ENCODE measurements around the gene TIGAR.

The TIGAR gene

GRCh38 chr12:4346931-4347330 lies 25.9 kb downstream of the TIGAR start:
- Histone ChIP-seq H3K4me3 (ENCODE audit: low read depth, low read length) (no peak overlapping the region), H3K9me3 (no peaks in the 10 kb centered on the region), H3K36me3 (peaks cover 6% of the 10 kb centered on the region), H3K27me3 (no peaks in the 10 kb centered on the region), H3K4me1 (no peaks in the 10 kb centered on the region)
- no peak for TF ChIP-seq CTCF (IDR thresholded peaks at IDR 0.05; ENCODE audit: low read depth, low read length)
- DNase-seq = no peak

GRCh38 chr12:4353785-4354208 lies 32.8 kb downstream of the TIGAR start:
- Histone ChIP-seq H3K9me3 (no peaks in the 10 kb centered on the region), H3K36me3 (peaks cover 7% of the 10 kb centered on the region), H3K4me1 (no peaks in the 10 kb centered on the region), H3K4me3 (ENCODE audit: low read depth, low read length) (no peak overlapping the region), H3K27me3 (no peaks in the 10 kb centered on the region)
- peak; percentile 55 for TF ChIP-seq CTCF (IDR thresholded peaks at IDR 0.05; ENCODE audit: low read depth, low read length)
- DNase-seq = no peak

- H3K9me3 ChIP-seq = no peaks in the 10 kb centered on the region
- H3K4me3 ChIP-seq (ENCODE audit: low read depth, low read length) = no peak overlapping the region
- no peak for DNase-seq
- H3K27me3 ChIP-seq = no peaks in the 10 kb centered on the region
- no peaks in the 10 kb centered on the region for H3K4me1 ChIP-seq
- no peak for TF ChIP-seq CTCF (IDR thresholded peaks at IDR 0.05; ENCODE audit: low read depth, low read length)
- peaks cover 7% of the 10 kb centered on the region for H3K36me3 ChIP-seq
Measured at GRCh38 chr12:4355156-4356040, 34.4 kb downstream of the TIGAR start.

- H3K27me3 ChIP-seq = peaks cover 2% of the 10 kb centered on the region; the same call in 1 of the 2 replicates
- H3K36me3 ChIP-seq = peaks cover 7% of the 10 kb centered on the region
- DNase-seq = peak; percentile 66
- H3K9me3 ChIP-seq = no peaks in the 10 kb centered on the region
- H3K4me3 ChIP-seq (ENCODE audit: low read depth, low read length) = no peak overlapping the region
- no peaks in the 10 kb centered on the region for H3K4me1 ChIP-seq
- TF ChIP-seq CTCF (IDR thresholded peaks at IDR 0.05; ENCODE audit: low read depth, low read length) = peak; percentile 69
Measured at GRCh38 chr12:4356041-4356327, 35.0 kb downstream of the TIGAR start.

- Histone ChIP-seq H3K4me1 (no peaks in the 10 kb centered on the region), H3K9me3 (no peaks in the 10 kb centered on the region), H3K4me3 (ENCODE audit: low read depth, low read length) (no peak overlapping the region), H3K36me3 (no peaks in the 10 kb centered on the region), H3K27me3 (peaks cover 29% of the 10 kb centered on the region)
- DNase-seq = no peak
- TF ChIP-seq CTCF (IDR thresholded peaks at IDR 0.05; ENCODE audit: low read depth, low read length) = no peak
Measured at GRCh38 chr12:4366090-4366489, 45.1 kb downstream of the TIGAR start.

GRCh38 chr12:4369548-4369947 lies 48.5 kb downstream of the TIGAR start:
- peaks cover 17% of the 10 kb centered on the region for H3K27me3 ChIP-seq
- TF ChIP-seq CTCF (IDR thresholded peaks at IDR 0.05; ENCODE audit: low read depth, low read length) = no peak
- no peaks in the 10 kb centered on the region for H3K9me3 ChIP-seq
- H3K4me3 ChIP-seq (ENCODE audit: low read depth, low read length) = no peak overlapping the region
- no peaks in the 10 kb centered on the region for H3K4me1 ChIP-seq
- no peaks in the 10 kb centered on the region for H3K36me3 ChIP-seq
- no peak for DNase-seq
